SK-N-SH treated with all-trans-retinoic acid at 6 μM for 48 hours (cell line): Measurements from ENCODE around the gene ERBB2.

ENCODE experiments used
- ARNTL ChIP-seq: fragments of 450-650 bp; formaldehyde crosslinking; IDR thresholded peaks from 2 replicates; pipeline ENCODE4 v1.5.0; 2020; ENCODE audit warnings: low read depth, mild to moderate bottlenecking, moderate library complexity, borderline replicate concordance
- PPARA ChIP-seq: fragments of 250-450 bp; sonication (Bioruptor Pico); IDR thresholded peaks from 2 replicates; pipeline ENCODE4 v1.5.0; 2020; ENCODE audit warnings: mild to moderate bottlenecking, borderline replicate concordance
- RARB ChIP-seq: fragments of 250-450 bp; sonication (Bioruptor Pico); IDR thresholded peaks from 2 replicates; pipeline ENCODE4 v1.8.0; 2021; ENCODE audit warnings: mild to moderate bottlenecking, moderate library complexity
- SNAI2 ChIP-seq: fragments of 250-450 bp; sonication (Bioruptor Pico); IDR thresholded peaks from 2 replicates; pipeline ENCODE4 v1.5.0; 2020; ENCODE audit warnings: mild to moderate bottlenecking, moderate library complexity
- ZFP30 ChIP-seq: fragments of 450-650 bp; formaldehyde crosslinking; IDR thresholded peaks from 2 replicates; pipeline ENCODE4 v1.5.0; 2022; ENCODE audit warnings: mild to moderate bottlenecking, moderate library complexity

GRCh38 chr17:39684369-39685192 is 15.3 kb upstream of the ERBB2 start:
- TF ChIP-seq ARNTL (CRISPR knock-in tag) (no peak), ZFP30 (CRISPR knock-in tag) (no peak), RARB (no peak), PPARA (CRISPR knock-in tag) (no peak), SNAI2 (CRISPR knock-in tag) (no peak)
